Stimulated activated CD4-positive, alpha-beta T cell treated with anti-CD3 and anti-CD28 coated beads, Interleukin-15, amount 100 ng/mL, for 1 hour (primary cell): Measurements from ENCODE around the gene DDX25.
"Not testable (repeated sequence)": the region's sequence is repeated elsewhere in the genome, so short reads cannot be mapped to it uniquely, and the experiment has no call there.

Experiments used
- DNase-seq, 2 donors: peaks; one replicate each; pipeline ENCODE4 v3.0.0-alpha.2; 2020; ENCODE audit warnings: low read depth in 1 of 2, low spot score in 1 of 2

DDX25 gene

GRCh38 chr11:125903711-125904659 is at the start of gene DDX25:
Gene DDX25 (plus strand): TSS chr11:125904508. CDS start chr11:125904518, 10 bp downstream.
- no peak for DNase-seq

GRCh38 chr11:125857670-125858069 is 46.6 kb upstream of the DDX25 start:
- not testable (repeated sequence) for DNase-seq

GRCh38 chr11:125862786-125863185 is 41.5 kb upstream of the DDX25 start:
- DNase-seq: not testable (repeated sequence)

- DNase-seq: not testable (repeated sequence)
Measured at GRCh38 chr11:125865354-125865753, 39.0 kb upstream of the DDX25 start.

GRCh38 chr11:125869521-125869920 is 34.8 kb upstream of the DDX25 start:
- DNase-seq: no peak

GRCh38 chr11:125871391-125872137 is 32.7 kb upstream of the DDX25 start:
- no peak for DNase-seq

- DNase-seq: no peak
Measured at GRCh38 chr11:125872138-125872491, 32.2 kb upstream of the DDX25 start.

- DNase-seq: no peak
Measured at GRCh38 chr11:125873881-125874555, 30.3 kb upstream of the DDX25 start.

GRCh38 chr11:125874556-125875124 is 29.7 kb upstream of the DDX25 start:
- DNase-seq: no peak

GRCh38 chr11:125881291-125881690 is 23.0 kb upstream of the DDX25 start:
- no peak for DNase-seq

- no peak for DNase-seq
Measured at GRCh38 chr11:125883375-125883774, 20.9 kb upstream of the DDX25 start.

- no peak for DNase-seq
Measured at GRCh38 chr11:125886997-125887372, 17.3 kb upstream of the DDX25 start.

GRCh38 chr11:125887373-125888324 is 16.7 kb upstream of the DDX25 start, which contains the start of gene HYLS1:
Gene HYLS1 (plus strand): TSS chr11:125887668. CDS start chr11:125899369, 11,701 bp downstream.
- DNase-seq: peak; percentile 82 to 88

GRCh38 chr11:125890447-125891100 is 13.7 kb upstream of the DDX25 start:
- DNase-seq: no peak

- no peak for DNase-seq
Measured at GRCh38 chr11:125892071-125892470, 12.2 kb upstream of the DDX25 start.

- DNase-seq: no peak
Measured at GRCh38 chr11:125892994-125893393, 11.3 kb upstream of the DDX25 start.

- no peak for DNase-seq
Measured at GRCh38 chr11:125901872-125902271, 2.4 kb upstream of the DDX25 start.

GRCh38 chr11:125902277-125902926 is 1.9 kb upstream of the DDX25 start:
- no peak for DNase-seq
